ENCODE data around the gene MISP3. TPM values are rescaled to one million over a fixed set of nuclear protein-coding genes. Genes with fewer than 3 reads are reported as not detected.

Gene MISP3
- total RNA-seq, 1 donor from 2014 or later: not detected

- peak overlapping the region; percentile 87 for H3K4me3 Mint-ChIP-seq (ENCODE audit: unreplicated experiment)
- H3K36me3 Mint-ChIP-seq (ENCODE audit: low read depth, unreplicated experiment): peaks cover 12% of the 10 kb centered on the region
- peaks cover 5% of the 10 kb centered on the region for H3K4me1 Mint-ChIP-seq (ENCODE audit: unreplicated experiment)
- peaks cover 17% of the 10 kb centered on the region for H3K27me3 Mint-ChIP-seq (ENCODE audit: unreplicated experiment)
- peak overlapping the region; percentile 67 for H3K27ac Mint-ChIP-seq (ENCODE audit: unreplicated experiment)
- no peaks in the 10 kb centered on the region for H3K9me3 Mint-ChIP-seq (ENCODE audit: unreplicated experiment)
- DNase-seq (ENCODE audit: low spot score): no peak
- no peak for TF ChIP-seq CTCF (IDR thresholded peaks at IDR 0.05; ENCODE audit: unreplicated experiment)
Measured at GRCh38 chr19:14088634-14089411, 16.2 kb downstream of the MISP3 start.

- no peaks in the 10 kb centered on the region for H3K9me3 Mint-ChIP-seq (ENCODE audit: unreplicated experiment)
- no peak for DNase-seq (ENCODE audit: low spot score)
Measured at GRCh38 chr19:14089412-14089661, 16.8 kb downstream of the MISP3 start.

GRCh38 chr19:14089662-14090508 lies 17.3 kb downstream of the MISP3 start:
- peak; percentile 9 for TF ChIP-seq CTCF (IDR thresholded peaks at IDR 0.05; ENCODE audit: unreplicated experiment)
- Mint-ChIP-seq H3K4me3 (ENCODE audit: unreplicated experiment) (peak overlapping the region; percentile 92), H3K27ac (ENCODE audit: unreplicated experiment) (no peak overlapping the region), H3K36me3 (ENCODE audit: low read depth, unreplicated experiment) (peaks cover 16% of the 10 kb centered on the region), H3K9me3 (ENCODE audit: unreplicated experiment) (peaks cover 3% of the 10 kb centered on the region), H3K27me3 (ENCODE audit: unreplicated experiment) (peaks cover 21% of the 10 kb centered on the region), H3K4me1 (ENCODE audit: unreplicated experiment) (peaks cover 5% of the 10 kb centered on the region)
- DNase-seq (ENCODE audit: low spot score): peak; percentile 57

More at GRCh38 chr19:14089412-14089661, 16.8 kb downstream of the MISP3 start:
- Mint-ChIP-seq H3K4me3 (ENCODE audit: unreplicated experiment) (peak overlapping the region; percentile 87), H3K4me1 (ENCODE audit: unreplicated experiment) (peaks cover 5% of the 10 kb centered on the region), H3K27ac (ENCODE audit: unreplicated experiment) (peak overlapping the region; percentile 67), H3K27me3 (ENCODE audit: unreplicated experiment) (peaks cover 19% of the 10 kb centered on the region), H3K36me3 (ENCODE audit: low read depth, unreplicated experiment) (peaks cover 12% of the 10 kb centered on the region)
- TF ChIP-seq CTCF (IDR thresholded peaks at IDR 0.05; ENCODE audit: unreplicated experiment): peak; percentile 14

- DNase-seq (ENCODE audit: low spot score): peak; percentile 69
- H3K4me1 Mint-ChIP-seq (ENCODE audit: unreplicated experiment): peaks cover 5% of the 10 kb centered on the region
- H3K27ac Mint-ChIP-seq (ENCODE audit: unreplicated experiment): peak within 1 kb of the TSS; percentile 90
- peaks cover 16% of the 10 kb centered on the region for H3K36me3 Mint-ChIP-seq (ENCODE audit: low read depth, unreplicated experiment)
- H3K4me3 Mint-ChIP-seq (ENCODE audit: unreplicated experiment): peak within 1 kb of the TSS; percentile 95
- H3K27me3 Mint-ChIP-seq (ENCODE audit: unreplicated experiment): peaks cover 21% of the 10 kb centered on the region
- peaks cover 3% of the 10 kb centered on the region for H3K9me3 Mint-ChIP-seq (ENCODE audit: unreplicated experiment)
- no peak for TF ChIP-seq CTCF (IDR thresholded peaks at IDR 0.05; ENCODE audit: unreplicated experiment)
Measured at GRCh38 chr19:14090509-14091080, 18.0 kb downstream of the MISP3 start, which contains the start of gene SAMD1. TSS of gene SAMD1 (minus strand) at chr19:14090751.
